Measurements from ENCODE around the gene PLA2G4D. TPM values are rescaled to one million over a fixed set of nuclear protein-coding genes. Genes with fewer than 3 reads are reported as not detected.

The PLA2G4D gene
- total RNA-seq, 1 experiment from 2014 or later = 0.34 TPM

GRCh38 chr15:42085236-42085605 is 9.1 kb downstream of the PLA2G4D start:
- RAD21 ChIA-PET (ENCODE audit: low non-redundant PET in 1 of 2, low total read pairs in 2 of 2, uncharacterized antibody in 2 of 2, unreplicated experiment in 2 of 2) = interaction anchor here (0.9 to 1.0 kb wide), 2 partner anchors 49 to 52 kb away, joined by 3 to 4 read pairs; no protein-coding TSS in a partner anchor
- intact Hi-C loops (cut with micrococcal nuclease) = no loop called here
- H3K4me2 ChIP-seq (ENCODE audit: low read length) = no peak overlapping the region
- H3K36me3 ChIP-seq (ENCODE audit: control insufficient read depth in 1 of 2, insufficient read depth in 2 of 2, low read length in 2 of 2) = no peaks in the 10 kb centered on the region
- no peak overlapping the region for H2AFZ ChIP-seq (ENCODE audit: low read depth, low read length, poor library complexity, severe bottlenecking)
- H3K27me3 ChIP-seq (ENCODE audit: insufficient read depth, low read length) = no peaks in the 10 kb centered on the region
- TF ChIP-seq REST (IDR thresholded peaks at IDR 0.05; ENCODE audit: low read depth) (no peak), EZH2 (IDR thresholded peaks at IDR 0.05) (no peak), POLR2AphosphoS5 (IDR thresholded peaks at IDR 0.05; ENCODE audit: low read depth, low read length) (no peak), FOSL1 (IDR thresholded peaks at IDR 0.05; ENCODE audit: low read depth) (no peak), POLR2A (IDR thresholded peaks at IDR 0.05; ENCODE audit: borderline replicate concordance, extremely low read depth, insufficient read depth, insufficient read length) (no peak), ZFX (IDR thresholded peaks at IDR 0.05) (no peak), ZBTB33 (IDR thresholded peaks at IDR 0.05; ENCODE audit: extremely low read depth, insufficient replicate concordance, low read length) (no peak), JUND (IDR thresholded peaks at IDR 0.05) (no peak), ZNF274 (IDR thresholded peaks at IDR 0.05; ENCODE audit: low read depth, low read length) (no peak), SRF (IDR thresholded peaks at IDR 0.05; ENCODE audit: low read depth) (no peak), SIN3A (IDR thresholded peaks at IDR 0.05; ENCODE audit: low read depth) (no peak), MAX (IDR thresholded peaks at IDR 0.05) (no peak), SP1 (IDR thresholded peaks at IDR 0.05; ENCODE audit: low read depth) (no peak), TCF7L2 (IDR thresholded peaks at IDR 0.05; ENCODE audit: borderline replicate concordance, extremely low read depth, insufficient read depth, insufficient read length) (no peak), EZH2phosphoT487 (IDR thresholded peaks at IDR 0.05; ENCODE audit: borderline replicate concordance) (no peak), RAD21 (IDR thresholded peaks at IDR 0.05; ENCODE audit: low read depth) (no peak), ATF3 (IDR thresholded peaks at IDR 0.05) (no peak)
- H3K4me1 ChIP-seq (ENCODE audit: control insufficient read depth in 1 of 2, insufficient read depth in 2 of 2, low read length in 2 of 2) = peaks cover 0 to 10% of the 10 kb centered on the region in 2 experiments; a peak in 1 of 4 replicates
- H3K27ac ChIP-seq (ENCODE audit: low read depth, low read length) = no peak overlapping the region
- no peaks in the 10 kb centered on the region for H3K79me2 ChIP-seq (ENCODE audit: insufficient read depth, low read length)
- no TSS peak for BruUV-seq (replicated peaks)
- DNase-seq (ENCODE audit: low read depth, low spot score) = no peak
- POLR2A ChIA-PET = no interaction called here
- CTCF ChIA-PET = interaction anchor here (1.2 to 3.1 kb wide), 4 partner anchors 9 to 113 kb away, joined by 3 to 24 read pairs (median 14); partner anchors contain the start of genes EHD4 and PLA2G4D
- no peaks in the 10 kb centered on the region for H3K9me2 ChIP-seq (ENCODE audit: insufficient read depth)
- H3K9ac ChIP-seq (ENCODE audit: low read length) = no peak overlapping the region
- no peak overlapping the region for H3K4me3 ChIP-seq (replicated peaks in 1 of 2; ENCODE audit: low read depth in 1 of 2, low read length in 2 of 2)
- no peaks in the 10 kb centered on the region for H3K9me3 ChIP-seq (ENCODE audit: control insufficient read depth in 1 of 2, insufficient read depth in 1 of 2, low read depth in 1 of 2, low read length in 2 of 2)
- no peaks in the 10 kb centered on the region for H4K20me1 ChIP-seq (ENCODE audit: insufficient read depth)
- ATAC-seq = no peak
